Hepatocyte (in vitro differentiated cells): Measurements from ENCODE around the gene COL28A1. TPM values are rescaled to one million over a fixed set of nuclear protein-coding genes. Genes with fewer than 3 reads are reported as not detected.

Experiments used
- DNase-seq: peaks from one replicate; pipeline ENCODE4 v3.0.0-alpha.2; 2016; ENCODE audit warnings: low spot score
- H2AFZ ChIP-seq: fragments of 200-600 bp; sonication (generic); 2 replicates; pipeline ENCODE4 v1.6.0; 2016; ENCODE audit warnings: antibody characterized with exemption, mild to moderate bottlenecking
- H3K27ac ChIP-seq: fragments of 200-600 bp; sonication (generic); 2 replicates; pipeline ENCODE4 v1.5.1; 2016; ENCODE audit warnings: mild to moderate bottlenecking
- H3K27me3 ChIP-seq: fragments of 200-600 bp; sonication (generic); 2 replicates; pipeline ENCODE4 v1.6.1; 2016
- H3K36me3 ChIP-seq: fragments of 200-600 bp; sonication (generic); replicated peaks from 2 replicates; pipeline ENCODE4 v1.5.1; 2016; ENCODE audit warnings: low read depth; ENCODE audit not compliant: insufficient read depth
- H3K4me1 ChIP-seq: fragments of 200-600 bp; sonication (generic); 2 replicates; pipeline ENCODE4 v1.5.1; 2016; ENCODE audit warnings: mild to moderate bottlenecking, moderate library complexity; ENCODE audit not compliant: insufficient read depth
- H3K4me2 ChIP-seq: fragments of 200-600 bp; sonication (generic); 2 replicates; pipeline ENCODE4 v1.6.0; 2016
- H3K4me3 ChIP-seq: fragments of 200-600 bp; sonication (generic); 2 replicates; pipeline ENCODE4 v1.5.1; 2016; ENCODE audit warnings: mild to moderate bottlenecking
- H3K79me2 ChIP-seq: fragments of 200-600 bp; sonication (generic); 2 replicates; pipeline ENCODE4 v1.6.0; 2017; ENCODE audit warnings: mild to moderate bottlenecking
- H3K9me2 ChIP-seq: fragments of 200-600 bp; sonication (generic); replicated peaks from 2 replicates; pipeline ENCODE4 v1.6.0; 2017; ENCODE audit warnings: mild to moderate bottlenecking; ENCODE audit not compliant: insufficient read depth
- H3K9me3 ChIP-seq: fragments of 200-600 bp; sonication (generic); 2 replicates; pipeline ENCODE4 v1.5.1; 2016; ENCODE audit warnings: low read depth, mild to moderate bottlenecking
- H4K20me1 ChIP-seq: fragments of 200-600 bp; sonication (generic); 2 replicates; pipeline ENCODE4 v1.6.0; 2016; ENCODE audit warnings: mild to moderate bottlenecking; ENCODE audit not compliant: insufficient read depth, poor library complexity, severe bottlenecking
- CTCF ChIP-seq: fragments of 200-600 bp; sonication (generic); IDR thresholded peaks from 2 replicates; pipeline ENCODE4 v1.5.1; 2016; ENCODE audit warnings: antibody characterized with exemption, mild to moderate bottlenecking; ENCODE audit not compliant: poor library complexity
- EZH2 ChIP-seq: fragments of 200-600 bp; sonication (generic); IDR thresholded peaks from 2 replicates; pipeline ENCODE4 v1.6.1; 2016; ENCODE audit warnings: antibody characterized with exemption, mild to moderate bottlenecking, borderline replicate concordance
- EZH2phosphoT487 ChIP-seq: fragments of 200-600 bp; sonication (generic); IDR thresholded peaks from one replicate; pipeline ENCODE4 v1.6.1; 2018; ENCODE audit warnings: antibody characterized with exemption, mild to moderate bottlenecking, low read depth, moderate library complexity; ENCODE audit not compliant: unreplicated experiment, severe bottlenecking
- WGBS: methylation state at CpG from one replicate; pipeline ENCODE4 v1.1.6; 2016; ENCODE audit warnings: low lambda C conversion rate; ENCODE audit errors: missing lambda C conversion rate; 5-methylcytosine and 5-hydroxymethylcytosine counted together
- polyA plus RNA-seq: library from polyadenylated mRNA; unstranded; fragments of >200 nt; fragmentation: Nextera tagmentation; extraction: Ambion mirVana; gene quantifications from 2 replicates; pipeline ENCODE4 v1.2.1, GENCODE V29; 2016
- total RNA-seq: library from RNA; depleted of rRNA; stranded (reverse); fragments of >200 nt; gene quantifications from 2 replicates; pipeline ENCODE4 v1.2.3, GENCODE V29; 2014

COL28A1 gene
- total and polyA plus RNA-seq, 2 experiments from 2014 or later: 0.28 to 0.47 TPM

DNA sequence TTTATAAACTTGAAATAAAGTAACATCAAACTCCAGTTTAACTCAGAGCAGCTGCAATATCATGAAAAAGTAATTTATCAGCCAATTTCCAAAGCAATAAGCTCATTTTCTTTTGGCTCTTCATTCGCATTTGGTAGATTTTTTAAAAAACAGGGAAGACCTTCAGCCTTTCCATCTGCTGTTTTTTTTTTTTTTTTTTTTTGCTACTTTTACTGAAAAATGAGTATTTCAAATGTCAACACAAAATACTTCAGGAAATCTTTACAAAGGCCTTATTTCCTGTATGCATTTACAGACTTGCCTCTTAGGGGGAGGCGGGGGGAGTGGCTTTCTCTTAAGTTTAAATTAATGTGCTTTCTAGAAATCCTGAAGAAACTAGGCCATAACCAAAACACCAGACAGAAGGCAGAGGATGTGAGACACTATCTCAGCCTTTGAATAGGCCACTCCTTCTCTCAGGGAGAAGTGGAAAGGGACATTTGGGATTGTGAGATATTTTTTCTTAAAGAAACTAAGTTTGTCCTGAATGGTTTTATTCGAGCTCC is 91.8 kb downstream of the COL28A1 start:
- no peaks in the 10 kb centered on the region for H3K79me2 ChIP-seq
- no peak overlapping the region for H3K27ac ChIP-seq
- no peak overlapping the region for H3K4me2 ChIP-seq
- DNase-seq: no peak
- WGBS: 89% methylated on average over 3 of the region's 3 CpGs
- H2AFZ ChIP-seq: no peak overlapping the region
- no peaks in the 10 kb centered on the region for H3K27me3 ChIP-seq
- H3K9me2 ChIP-seq: no peaks in the 10 kb centered on the region
- H3K36me3 ChIP-seq: no peaks in the 10 kb centered on the region
- H4K20me1 ChIP-seq: no peaks in the 10 kb centered on the region
- no peaks in the 10 kb centered on the region for H3K4me1 ChIP-seq
- H3K4me3 ChIP-seq: no peak overlapping the region
- TF ChIP-seq EZH2: no peak
- no peak for TF ChIP-seq CTCF
- peaks cover 2% of the 10 kb centered on the region for H3K9me3 ChIP-seq

- no peaks in the 10 kb centered on the region for H4K20me1 ChIP-seq
- no peak overlapping the region for H3K4me3 ChIP-seq
- H3K9me3 ChIP-seq: no peaks in the 10 kb centered on the region
- no peaks in the 10 kb centered on the region for H3K27me3 ChIP-seq
- H3K27ac ChIP-seq: no peak overlapping the region
- TF ChIP-seq CTCF (no peak), EZH2phosphoT487 (no peak), EZH2 (no peak)
- no peak overlapping the region for H2AFZ ChIP-seq
- 97% methylated on average over 1 of the region's 1 CpG for WGBS
- no peaks in the 10 kb centered on the region for H3K36me3 ChIP-seq
- H3K9me2 ChIP-seq: no peaks in the 10 kb centered on the region
- no peaks in the 10 kb centered on the region for H3K79me2 ChIP-seq
- H3K4me2 ChIP-seq: no peak overlapping the region
- no peaks in the 10 kb centered on the region for H3K4me1 ChIP-seq
- no peak for DNase-seq
These were observed 96.1 kb downstream of the COL28A1 start for GRCh38 chr7:7439564-7439963.

DNA sequence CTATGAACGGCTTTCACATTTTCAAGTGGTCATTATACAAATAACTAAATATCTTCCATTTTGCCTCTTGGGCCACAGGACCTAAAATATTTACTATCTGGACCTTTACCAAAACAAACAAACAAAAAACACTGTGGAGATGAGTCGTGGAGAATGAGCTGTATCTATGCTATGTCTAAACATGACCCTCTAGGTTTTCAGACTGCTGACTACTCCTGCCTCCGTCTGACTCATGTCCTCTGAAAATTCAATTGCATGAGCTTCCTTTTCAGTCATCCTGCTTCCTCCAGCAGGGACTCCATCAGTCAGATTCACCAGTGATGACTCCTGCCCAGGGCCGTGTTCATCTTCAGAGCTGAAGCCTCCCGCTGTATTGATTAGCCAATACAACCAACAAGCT is 96.8 kb downstream of the COL28A1 start:
- H3K79me2 ChIP-seq: no peaks in the 10 kb centered on the region
- H3K27ac ChIP-seq: no peak overlapping the region
- no peaks in the 10 kb centered on the region for H3K4me1 ChIP-seq
- H3K27me3 ChIP-seq: no peaks in the 10 kb centered on the region
- H2AFZ ChIP-seq: no peak overlapping the region
- H3K4me2 ChIP-seq: no peak overlapping the region
- H3K36me3 ChIP-seq: no peaks in the 10 kb centered on the region
- H3K4me3 ChIP-seq: no peak overlapping the region
- no peaks in the 10 kb centered on the region for H3K9me2 ChIP-seq
- H3K9me3 ChIP-seq: no peaks in the 10 kb centered on the region
- H4K20me1 ChIP-seq: no peaks in the 10 kb centered on the region
- DNase-seq: peak; percentile 19
- TF ChIP-seq EZH2 (no peak), CTCF (no peak), EZH2phosphoT487 (no peak)
- WGBS: 69% methylated on average over 5 of the region's 5 CpGs

GRCh38 chr7:7435978-7436377 is 99.7 kb downstream of the COL28A1 start:
- H3K4me3 ChIP-seq: no peak overlapping the region
- no peak for TF ChIP-seq CTCF
- TF ChIP-seq EZH2phosphoT487: no peak
- H4K20me1 ChIP-seq: no peaks in the 10 kb centered on the region
- no peaks in the 10 kb centered on the region for H3K9me3 ChIP-seq
- 96% methylated on average over 1 of the region's 1 CpG for whole genome bisulfite sequencing
- H2AFZ ChIP-seq: no peak overlapping the region
- H3K27me3 ChIP-seq: no peaks in the 10 kb centered on the region
- H3K27ac ChIP-seq: no peak overlapping the region
- H3K79me2 ChIP-seq: no peaks in the 10 kb centered on the region
- no peaks in the 10 kb centered on the region for H3K4me1 ChIP-seq
- no peaks in the 10 kb centered on the region for H3K36me3 ChIP-seq
- no peaks in the 10 kb centered on the region for H3K9me2 ChIP-seq
- DNase-seq: no peak
- H3K4me2 ChIP-seq: no peak overlapping the region
